ENCODE measurements around the gene PCDH17. TPM values are rescaled to one million over a fixed set of nuclear protein-coding genes. Genes with fewer than 3 reads are reported as not detected.

The PCDH17 gene
- total and polyA plus RNA-seq, 2 of the 4 experiments (the other 2 are of a cell fraction) = under 0.01 TPM; not detected in 1

- ATAC-seq (ENCODE audit: low read depth) = no peak
- POLR2A ChIA-PET (ENCODE audit: unreplicated experiment) = no interaction called here
Observed at GRCh38 chr13:57725480-57725879, 93.9 kb downstream of the PCDH17 start.

More at GRCh38 chr13:57725480-57725879, 93.9 kb downstream of the PCDH17 start:
- Histone ChIP-seq H4K5ac (ENCODE audit: low read depth, low read length) (no peak overlapping the region), H4K8ac (ENCODE audit: low read depth in 2 of 2, low read length in 2 of 2) (no peak overlapping the region), H2BK120ac (ENCODE audit: low read depth, low read length) (no peak overlapping the region), H3K4me1 (ENCODE audit: control insufficient read depth, insufficient read depth, low read length) (no peaks in the 10 kb centered on the region), H3K4me2 (ENCODE audit: low read depth, low read length) (no peak overlapping the region), H2BK15ac (ENCODE audit: low read depth, low read length) (no peak overlapping the region), H3K9ac (ENCODE audit: low read depth, low read length) (no peak overlapping the region), H3K79me1 (ENCODE audit: low read depth in 1 of 2, low read length in 2 of 2) (no peaks in the 10 kb centered on the region), H3K4me3 (ENCODE audit: insufficient read depth, low read depth, low read length) (no peak overlapping the region), H3K27ac (ENCODE audit: insufficient read depth, low read length) (no peak overlapping the region), H2BK5ac (ENCODE audit: low read depth, low read length, poor library complexity, severe bottlenecking) (no peak overlapping the region), H2AFZ (replicated peaks; ENCODE audit: low read length, poor library complexity) (no peak overlapping the region), H3K56ac (ENCODE audit: extremely low read depth, insufficient read depth, low read length) (no peak overlapping the region), H3K36me3 (ENCODE audit: control insufficient read depth, insufficient read depth, low read length) (no peaks in the 10 kb centered on the region), H2AK5ac (ENCODE audit: low read depth, low read length) (no peak overlapping the region), H2BK20ac (ENCODE audit: low read depth, low read length) (no peak overlapping the region), H3K9me1 (ENCODE audit: insufficient read depth, low read length) (no peaks in the 10 kb centered on the region), H4K91ac (ENCODE audit: insufficient read depth, low read depth, low read length) (no peak overlapping the region), H3K23ac (ENCODE audit: low read depth, low read length) (no peak overlapping the region), H3K18ac (ENCODE audit: low read depth, low read length) (no peak overlapping the region), H3K4ac (ENCODE audit: low read depth, low read length) (no peak overlapping the region), H4K20me1 (ENCODE audit: insufficient read depth, low read length) (no peaks in the 10 kb centered on the region), H3K27me3 (ENCODE audit: control insufficient read depth, insufficient read depth, low read length) (no peaks in the 10 kb centered on the region), H3K9me3 (ENCODE audit: control insufficient read depth, insufficient read depth, low read length) (0 out of 2 replicates have a peak, but pooled peaks cover 3% of the 10 kb centered on the region), H3K14ac (replicated peaks; ENCODE audit: low read depth, low read length) (no peak overlapping the region), H2AK9ac (replicated peaks; ENCODE audit: low read depth, low read length, poor library complexity) (no peak overlapping the region)
- BruUV-seq (replicated peaks) = no TSS peak
- DNase-seq = no peak
- intact Hi-C loops (cut with micrococcal nuclease) = no loop called here
- CTCF ChIA-PET = no interaction called here
- 67% methylated on average over 1 of the region's 2 CpGs; no CpG with 5 or more reads in 1 of the 2 experiments for WGBS, 2 experiments (ENCODE audit: extremely low coverage in 2 of 2, insufficient read length in 1 of 2)
- TF ChIP-seq ELK1 (IDR thresholded peaks at IDR 0.05; ENCODE audit: borderline replicate concordance, low read depth, low read length) = no peak
- TF ChIP-seq CHD1 (IDR thresholded peaks at IDR 0.05; ENCODE audit: low read depth, low read length) = no peak
- no peak for TF ChIP-seq MAZ (IDR thresholded peaks at IDR 0.05; ENCODE audit: borderline replicate concordance, low read depth, low read length)
- no peak for TF ChIP-seq CEBPB (IDR thresholded peaks at IDR 0.05; ENCODE audit: low read depth, low read length)
- TF ChIP-seq POLR2A (IDR thresholded peaks at IDR 0.05; ENCODE audit: low read depth, low read length) = no peak
- no peak for TF ChIP-seq SMC3 (IDR thresholded peaks at IDR 0.05; ENCODE audit: low read depth, low read length)
- no peak for TF ChIP-seq CTCF (conservative IDR thresholded peaks at IDR 0.05; ENCODE audit: low read depth, low read length)
- no peak for TF ChIP-seq BHLHE40 (IDR thresholded peaks at IDR 0.05; ENCODE audit: low read depth, low read length)
- TF ChIP-seq RFX5 (IDR thresholded peaks at IDR 0.05; ENCODE audit: low read depth, low read length) = no peak
- TF ChIP-seq MXI1 (IDR thresholded peaks at IDR 0.05; ENCODE audit: borderline replicate concordance, low read depth, low read length) = no peak
- no peak for TF ChIP-seq RAD21 (IDR thresholded peaks at IDR 0.05; ENCODE audit: low read length)
- TF ChIP-seq USF2 (IDR thresholded peaks at IDR 0.05; ENCODE audit: low read depth, low read length) = no peak
- TF ChIP-seq NFE2L2 (IDR thresholded peaks at IDR 0.05; ENCODE audit: low read depth, low read length) = no peak
- in situ Hi-C loops (cut with MboI; ENCODE audit: low sequenced_read_pairs) = no loop called here
- dilution Hi-C loops (cut with HindIII; ENCODE audit: low sequenced_read_pairs, unreplicated experiment) = no loop called here
